ENCODE results near the gene SLC22A1.
"Not testable (repeated sequence)": the region's sequence is repeated elsewhere in the genome, so short reads cannot be mapped to it uniquely, and the experiment has no call there.

Gene SLC22A1

GRCh38 chr6:160121981-160122380 is 366 bp downstream of the SLC22A1 start:
- H3K4me3 ChIP-seq (ENCODE audit: low read depth, low read length): no peak overlapping the region
- DNase-seq (ENCODE audit: low read depth): no peak

GRCh38 chr6:160122744-160123143 is 1.1 kb downstream of the SLC22A1 start:
- no peak overlapping the region for H3K4me3 ChIP-seq (ENCODE audit: low read depth, low read length)
- DNase-seq (ENCODE audit: low read depth): no peak
- no peak for TF ChIP-seq CTCF (IDR thresholded peaks at IDR 0.05; ENCODE audit: control insufficient read depth, extremely low read depth, insufficient read depth)

More at GRCh38 chr6:160121981-160122380, 366 bp downstream of the SLC22A1 start:
- TF ChIP-seq CTCF (IDR thresholded peaks at IDR 0.05; ENCODE audit: control insufficient read depth, extremely low read depth, insufficient read depth): no peak

- TF ChIP-seq CTCF (IDR thresholded peaks at IDR 0.05; ENCODE audit: control insufficient read depth, extremely low read depth, insufficient read depth): no peak
- no peak for DNase-seq (ENCODE audit: low read depth)
- no peak overlapping the region for H3K4me3 ChIP-seq (ENCODE audit: low read depth, low read length)
Measured at GRCh38 chr6:160124007-160124406, 2.4 kb downstream of the SLC22A1 start.

- no peak for DNase-seq (ENCODE audit: low read depth)
- no peak overlapping the region for H3K4me3 ChIP-seq (ENCODE audit: low read depth, low read length)
- TF ChIP-seq CTCF (IDR thresholded peaks at IDR 0.05; ENCODE audit: control insufficient read depth, extremely low read depth, insufficient read depth): no peak
Measured at GRCh38 chr6:160124605-160125004, 3.0 kb downstream of the SLC22A1 start.

- H3K4me3 ChIP-seq (ENCODE audit: low read depth, low read length); DNase-seq (ENCODE audit: low read depth): not testable (repeated sequence)
Measured at GRCh38 chr6:160125105-160125504, 3.5 kb downstream of the SLC22A1 start.

- no peak overlapping the region for H3K4me3 ChIP-seq (ENCODE audit: low read depth, low read length)
- DNase-seq (ENCODE audit: low read depth): no peak
- TF ChIP-seq CTCF (IDR thresholded peaks at IDR 0.05; ENCODE audit: control insufficient read depth, extremely low read depth, insufficient read depth): no peak
Measured at GRCh38 chr6:160127270-160128124, 5.9 kb downstream of the SLC22A1 start.

- no peak overlapping the region for H3K4me3 ChIP-seq (ENCODE audit: low read depth, low read length)
- no peak for DNase-seq (ENCODE audit: low read depth)
- TF ChIP-seq CTCF (IDR thresholded peaks at IDR 0.05; ENCODE audit: control insufficient read depth, extremely low read depth, insufficient read depth): no peak
Measured at GRCh38 chr6:160128125-160128683, 6.6 kb downstream of the SLC22A1 start.
